Measurements from ENCODE around the gene SORCS1.

DNA sequence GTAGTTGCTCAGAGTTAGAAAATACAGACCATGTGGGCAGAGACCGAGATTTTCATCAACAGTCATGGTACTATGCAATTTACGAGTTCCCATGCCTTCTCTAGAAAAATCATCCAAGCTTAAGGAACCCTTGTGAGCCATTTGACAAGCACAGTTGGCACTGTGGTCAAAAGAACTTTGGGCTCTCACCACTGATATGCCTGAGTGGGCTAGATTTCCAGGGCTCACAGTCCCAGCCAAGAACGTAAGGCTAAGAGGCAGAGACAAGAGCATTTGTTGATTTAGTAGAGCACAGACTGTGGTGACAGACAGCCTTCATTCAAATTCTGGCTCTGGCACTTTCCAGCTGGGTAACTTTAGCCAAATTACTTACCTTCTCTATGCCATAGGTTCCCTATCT, 407.0 kb downstream of the SORCS1 start:
- TF ChIP-seq EZH2phosphoT487 (IDR thresholded peaks at IDR 0.05; ENCODE audit: insufficient read depth, low read depth) (no peak), EZH2 (IDR thresholded peaks at IDR 0.05; ENCODE audit: insufficient read depth, poor library complexity, severe bottlenecking) (no peak)

Measured in GM23248 (cell line).